ENCODE data around the gene FOXF2. TPM values are rescaled to one million over a fixed set of nuclear protein-coding genes. Genes with fewer than 3 reads are reported as not detected.

FOXF2 gene
- 17.8 and 106 TPM in 2 replicates for total RNA-seq

GRCh38 chr6:1389369-1390132 lies at the start of gene FOXF2:
TSS of gene FOXF2 (plus strand) at chr6:1389576. CDS start at chr6:1389948, 372 bp downstream.

Other genes starting within 250 kb of the FOXF2 start
- 0.39 and 4.9 TPM in 2 replicates for gene FOXQ1, start 77.5 kb upstream of the FOXF2 start, total RNA-seq
- gene FOXC1, start 220.3 kb downstream of the FOXF2 start, total RNA-seq = 1.5 and 3.1 TPM in 2 replicates